Astrocyte of the spinal cord (primary cell): ENCODE results near the gene COL4A6.
"Not testable (repeated sequence)": the region's sequence is repeated elsewhere in the genome, so short reads cannot be mapped to it uniquely, and the experiment has no call there.

Experiments used
- DNase-seq: peaks from one replicate; pipeline ENCODE4 v3.0.0; 2011; ENCODE audit warnings: low read depth, low spot score
- H3K4me3 ChIP-seq: 2 replicates; pipeline ENCODE4 v1.5.1; 2011; ENCODE audit warnings: low read depth, mild to moderate bottlenecking, low read length, moderate library complexity
- in situ Hi-C: cut with HindIII; loops from 2 replicates; pipeline ENCODE4 v1.10.0; 2017; ENCODE audit warnings: low sequenced_read_pairs
- TF ChIP-seq, protein P1 (sequence below): IDR thresholded peaks from 2 replicates; pipeline ENCODE4 v1.5.1; 2012; ENCODE audit warnings: low read depth, mild to moderate bottlenecking, low read length, inconsistent platforms

Gene COL4A6

DNA sequence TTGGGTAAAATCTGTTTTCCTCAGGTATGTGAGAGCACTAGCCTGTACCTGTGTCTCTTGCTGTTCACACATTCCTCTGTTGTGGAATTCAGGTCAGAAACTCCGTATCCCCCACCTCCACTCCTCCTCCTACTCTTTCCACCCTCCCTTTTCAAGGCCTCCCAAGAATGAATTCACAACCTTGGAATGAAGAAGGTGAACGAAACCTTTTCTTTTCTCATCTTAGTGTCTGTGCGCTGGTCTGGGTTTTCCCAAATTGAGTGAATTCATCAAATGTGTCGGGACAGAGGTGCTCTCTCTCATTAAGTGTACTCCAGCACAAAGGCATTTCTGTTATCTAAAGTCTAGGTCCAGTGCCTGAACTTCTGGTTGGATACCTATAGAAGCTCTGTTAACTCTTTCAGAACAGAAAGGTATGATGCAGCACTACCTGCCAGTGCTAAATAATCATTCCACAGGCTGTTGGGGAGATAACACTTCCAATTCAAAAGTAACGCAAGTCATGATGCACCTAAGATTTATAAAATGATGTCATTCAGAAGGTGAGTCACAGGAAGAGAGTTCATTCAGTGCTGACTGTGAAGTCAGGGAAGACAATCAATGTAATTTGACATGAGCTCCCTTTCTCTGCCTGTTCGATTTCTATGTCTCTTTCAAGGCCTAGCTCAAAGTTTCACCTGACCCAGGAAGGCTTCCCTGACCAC is 41.9 kb downstream of the COL4A6 start:
- TF ChIP-seq, protein P1, sequence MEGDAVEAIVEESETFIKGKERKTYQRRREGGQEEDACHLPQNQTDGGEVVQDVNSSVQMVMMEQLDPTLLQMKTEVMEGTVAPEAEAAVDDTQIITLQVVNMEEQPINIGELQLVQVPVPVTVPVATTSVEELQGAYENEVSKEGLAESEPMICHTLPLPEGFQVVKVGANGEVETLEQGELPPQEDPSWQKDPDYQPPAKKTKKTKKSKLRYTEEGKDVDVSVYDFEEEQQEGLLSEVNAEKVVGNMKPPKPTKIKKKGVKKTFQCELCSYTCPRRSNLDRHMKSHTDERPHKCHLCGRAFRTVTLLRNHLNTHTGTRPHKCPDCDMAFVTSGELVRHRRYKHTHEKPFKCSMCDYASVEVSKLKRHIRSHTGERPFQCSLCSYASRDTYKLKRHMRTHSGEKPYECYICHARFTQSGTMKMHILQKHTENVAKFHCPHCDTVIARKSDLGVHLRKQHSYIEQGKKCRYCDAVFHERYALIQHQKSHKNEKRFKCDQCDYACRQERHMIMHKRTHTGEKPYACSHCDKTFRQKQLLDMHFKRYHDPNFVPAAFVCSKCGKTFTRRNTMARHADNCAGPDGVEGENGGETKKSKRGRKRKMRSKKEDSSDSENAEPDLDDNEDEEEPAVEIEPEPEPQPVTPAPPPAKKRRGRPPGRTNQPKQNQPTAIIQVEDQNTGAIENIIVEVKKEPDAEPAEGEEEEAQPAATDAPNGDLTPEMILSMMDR = no peak
- no peak overlapping the region for H3K4me3 ChIP-seq
- no peak for DNase-seq
- in situ Hi-C loops = no loop called here

DNA sequence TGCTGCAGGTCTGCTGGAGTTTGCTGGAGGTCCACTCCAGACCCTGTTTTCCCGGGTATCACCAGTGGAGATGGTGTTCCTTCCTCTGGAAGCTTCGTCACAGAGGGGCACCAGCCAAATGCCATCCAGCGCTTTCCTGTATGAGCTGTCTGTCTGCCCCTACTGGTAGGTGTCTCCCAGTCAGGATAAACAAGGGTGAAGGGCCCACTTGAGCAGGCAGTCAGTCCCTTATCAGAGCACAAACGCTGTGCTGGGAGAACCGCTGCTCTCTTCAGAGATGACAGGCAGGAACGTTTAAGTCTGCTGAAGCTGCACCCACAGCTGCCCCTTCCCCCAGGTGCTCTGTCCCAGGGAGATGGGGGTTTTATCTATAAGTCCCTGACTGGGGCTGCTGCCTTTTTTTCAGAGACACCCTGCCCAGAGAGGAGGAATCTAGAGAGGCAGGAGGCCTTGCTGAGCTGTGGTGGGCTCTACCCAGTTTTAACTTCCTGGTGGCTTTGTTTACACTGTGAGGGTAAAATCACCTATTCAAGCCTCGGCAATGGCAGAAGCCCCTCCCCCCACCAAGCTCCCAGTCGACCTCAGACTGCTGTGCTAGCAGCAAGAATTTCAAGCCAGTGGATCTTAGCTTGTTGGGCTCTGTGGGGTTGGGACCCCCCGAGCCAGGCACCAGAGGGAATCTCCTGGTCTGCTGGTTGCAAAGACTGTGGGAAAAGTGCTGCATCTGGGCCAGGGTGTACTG is 47.1 kb downstream of the COL4A6 start:
- H3K4me3 ChIP-seq, in situ Hi-C loops, DNase-seq: not testable (repeated sequence)

DNA sequence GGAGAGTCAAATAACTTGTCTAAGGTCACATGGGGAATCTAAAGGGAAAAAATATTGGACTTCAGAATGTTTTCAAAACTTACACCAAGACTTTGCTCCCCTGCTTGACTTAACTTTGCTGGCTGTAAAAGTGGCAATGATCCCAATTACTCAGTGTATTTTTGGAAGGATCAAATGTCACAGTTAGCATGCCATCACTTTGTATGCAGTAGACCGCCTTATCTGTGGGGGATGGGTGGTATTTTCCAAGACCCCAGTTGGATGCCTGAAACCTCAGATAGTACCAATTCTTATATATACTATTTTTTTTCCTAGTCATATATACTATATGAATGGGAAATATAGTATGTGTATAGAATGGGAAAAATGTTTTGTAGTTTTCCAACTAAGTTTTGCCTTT is 53.4 kb downstream of the COL4A6 start:
- no peak for DNase-seq
- in situ Hi-C loops = no loop called here
- TF ChIP-seq, protein P1 = no peak
- H3K4me3 ChIP-seq = no peak overlapping the region

DNA sequence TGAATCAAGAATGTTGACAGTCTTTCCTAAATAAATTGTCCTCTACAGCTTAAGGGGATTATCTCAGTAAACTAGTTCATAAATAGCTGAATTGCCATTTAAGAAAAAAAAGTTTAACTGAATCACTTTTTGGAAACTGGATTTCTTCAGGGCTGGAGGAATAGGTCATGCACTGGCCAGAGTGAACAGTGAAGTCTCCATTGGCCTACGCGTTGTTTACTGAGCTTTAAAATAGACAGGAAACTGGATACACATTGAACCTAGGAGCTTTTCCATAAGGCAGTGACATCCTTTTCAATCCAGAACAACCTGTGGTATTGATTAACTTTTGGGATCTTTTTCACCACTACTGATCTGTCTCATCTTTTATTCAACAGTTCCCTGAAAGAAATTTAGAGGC is 58.0 kb downstream of the COL4A6 start:
- DNase-seq = no peak
- TF ChIP-seq, protein P1 = no peak
- in situ Hi-C loops = no loop called here

DNA sequence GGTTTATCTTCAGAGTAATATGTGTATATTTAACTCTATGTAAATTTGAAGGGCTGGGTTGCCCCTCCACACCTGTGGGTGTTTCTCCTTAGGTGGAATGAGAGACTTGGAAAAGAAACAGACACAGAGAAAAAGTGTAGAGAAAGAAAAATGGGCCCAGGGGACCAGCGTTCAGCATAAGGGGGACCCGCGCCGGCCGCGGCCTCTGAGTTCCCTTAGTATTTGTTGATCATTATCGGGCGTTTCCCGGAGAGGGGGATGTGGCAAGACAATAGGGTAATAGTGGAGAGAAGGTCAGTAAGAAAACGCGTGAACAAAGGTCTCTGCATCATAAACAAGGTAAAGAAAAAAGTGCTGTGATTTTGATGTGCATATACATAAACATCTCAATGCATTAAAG is 61.4 kb downstream of the COL4A6 start:
- in situ Hi-C loops = not testable (repeated sequence)

More for the DNA sequence above, 58.0 kb downstream of the COL4A6 start:
- H3K4me3 ChIP-seq = no peak overlapping the region

DNA sequence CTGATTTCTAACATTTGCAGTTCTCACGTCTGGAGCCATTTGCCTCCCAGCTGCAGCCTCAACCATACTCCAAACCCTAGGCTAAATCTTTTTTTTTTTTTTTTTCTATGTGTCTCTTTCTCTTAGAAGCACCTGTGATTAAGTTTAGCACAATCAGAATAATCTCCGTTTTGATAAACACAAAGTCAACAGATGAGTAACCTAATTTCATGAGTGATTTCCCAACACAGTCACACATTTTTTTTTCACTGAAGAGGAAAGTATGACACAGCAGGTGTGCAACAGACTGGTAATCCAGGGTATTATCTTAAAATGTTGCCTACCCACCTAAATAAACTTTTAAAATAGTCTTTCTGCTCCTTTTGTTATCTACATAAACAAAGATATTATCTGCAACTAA is 62.6 kb downstream of the COL4A6 start:
- DNase-seq, in situ Hi-C loops, H3K4me3 ChIP-seq: not testable (repeated sequence)

More for the DNA sequence above, 61.4 kb downstream of the COL4A6 start:
- not testable (repeated sequence) for H3K4me3 ChIP-seq, DNase-seq

DNA sequence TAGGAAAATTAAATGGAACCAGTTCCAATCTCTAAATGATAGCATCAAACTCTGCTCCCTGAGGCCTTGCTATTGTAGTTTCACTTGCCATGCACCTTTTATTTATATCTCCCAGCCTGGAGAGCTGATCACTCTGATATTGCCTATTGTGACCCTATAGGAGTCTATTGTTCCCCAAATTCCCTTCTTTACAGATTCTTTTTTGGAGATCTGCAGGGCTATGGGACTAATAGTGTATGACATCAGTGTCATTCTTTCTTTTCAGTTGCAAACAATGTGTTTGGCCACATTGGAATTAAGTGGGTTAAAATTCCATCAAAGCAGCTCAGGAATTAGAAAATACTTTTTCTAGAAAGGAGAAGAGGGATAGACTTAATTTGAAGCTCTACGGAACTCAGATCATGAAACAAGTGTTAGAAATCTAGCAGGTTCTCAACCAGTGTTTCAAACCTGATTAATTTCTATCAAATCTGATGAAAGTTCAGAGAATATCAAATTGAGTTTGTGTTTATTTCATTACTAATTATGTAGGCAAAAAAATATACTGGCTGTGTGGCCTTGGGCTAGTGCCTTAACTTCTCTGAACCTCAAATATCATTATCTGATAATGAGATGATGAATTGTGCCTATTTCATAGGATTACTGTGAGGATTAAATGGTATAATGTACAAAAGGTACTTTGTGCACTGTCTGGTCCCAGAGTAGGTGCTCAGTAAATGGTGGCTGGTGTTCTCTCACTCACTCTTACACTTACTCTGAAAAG is 71.4 kb downstream of the COL4A6 start:
- in situ Hi-C loops = no loop called here

More for the DNA sequence above, 71.4 kb downstream of the COL4A6 start:
- TF ChIP-seq, protein P1 = no peak
- no peak overlapping the region for H3K4me3 ChIP-seq
- no peak for DNase-seq
